Ovary (tissue), 3 donors: ENCODE data around the gene RYR2.

Source experiments
- CTCF ChIP-seq, 3 donors: fragments of 450-650 bp in 2 of 3; fragments of 200-600 bp in 1 of 3; IDR thresholded peaks; one replicate each; pipeline versions ENCODE4 v1.5.1 to v1.8.0; 2016 to 2022; ENCODE audit warnings: antibody characterized with exemption in 3 of 3, mild to moderate bottlenecking in 1 of 3
- EP300 ChIP-seq: sonication (generic); formaldehyde crosslinking; IDR thresholded peaks from one replicate; pipeline ENCODE4 v1.6.1; 2017; ENCODE audit warnings: antibody characterized with exemption
- POLR2A ChIP-seq: fragments of 450-650 bp; IDR thresholded peaks from one replicate; pipeline ENCODE4 v1.6.1; 2017; ENCODE audit warnings: antibody characterized with exemption, mild to moderate bottlenecking, moderate library complexity
- donor health status: DM: no; HTN: no; CAD: no.

GRCh38 chr1:237590386-237590785, 548.4 kb downstream of the RYR2 start:
- TF ChIP-seq EP300 (no peak), CTCF (IDR thresholded peaks at IDR 0.05) (no peak), POLR2A (no peak)
